ENCODE results near the gene TNFAIP6. TPM values are rescaled to one million over a fixed set of nuclear protein-coding genes. Genes with fewer than 3 reads are reported as not detected.

The TNFAIP6 gene
- total and polyA plus RNA-seq, 12 donors, result 0.20 to 9.0 (median 0.27) TPM; not detected in 3

- H3K27me3 ChIP-seq, result no peaks in the 10 kb centered on the region
- no peaks in the 10 kb centered on the region for H3K36me3 ChIP-seq (replicated peaks in 1 of 2)
- H3K4me1 ChIP-seq (replicated peaks in 1 of 2), result no peaks in the 10 kb centered on the region
- no peak for DNase-seq
- no peak for TF ChIP-seq POLR2A (IDR thresholded peaks at IDR 0.05)
- no peaks in the 10 kb centered on the region for H3K9me3 ChIP-seq (replicated peaks in 1 of 3)
- intact Hi-C loops (cut with DNase I), result no loop called here
- no peak overlapping the region for H3K27ac ChIP-seq
- no peak overlapping the region for H3K4me3 ChIP-seq
- whole genome bisulfite sequencing, 4 donors, result 64 to 88% (median 73%) methylated on average over 2 of the region's 2 CpGs
Measured at GRCh38 chr2:151391436-151391835, 34.0 kb downstream of the TNFAIP6 start.

GRCh38 chr2:151394509-151394908 lies 37.1 kb downstream of the TNFAIP6 start:
- Histone ChIP-seq H3K9me3 (replicated peaks in 1 of 3) (no peaks in the 10 kb centered on the region), H3K36me3 (replicated peaks in 1 of 2) (no peaks in the 10 kb centered on the region), H3K27ac (no peak overlapping the region), H3K4me1 (replicated peaks in 1 of 2) (no peaks in the 10 kb centered on the region), H3K4me3 (no peak overlapping the region), H3K27me3 (no peaks in the 10 kb centered on the region)
- WGBS, 4 donors, result 69 to 89% (median 88%) methylated on average over 4 of the region's 4 CpGs
- TF ChIP-seq CTCF (IDR thresholded peaks at IDR 0.05) (no peak), POLR2A (IDR thresholded peaks at IDR 0.05) (no peak)
- DNase-seq, result no peak
- intact Hi-C loops (cut with DNase I), result no loop called here

- intact Hi-C loops (cut with DNase I), result no loop called here
- DNase-seq, result no peak
- 81 to 88% (median 86%) methylated on average over 3 to 4 of the region's 4 CpGs for WGBS, 4 donors
- H3K27me3 ChIP-seq, result no peaks in the 10 kb centered on the region
- H3K27ac ChIP-seq, result no peak overlapping the region
- no peak overlapping the region for H3K4me3 ChIP-seq
- H3K4me1 ChIP-seq (replicated peaks in 1 of 2), result no peaks in the 10 kb centered on the region
- no peak for TF ChIP-seq POLR2A (IDR thresholded peaks at IDR 0.05)
- TF ChIP-seq CTCF (IDR thresholded peaks at IDR 0.05), result no peak
- no peaks in the 10 kb centered on the region for H3K36me3 ChIP-seq (replicated peaks in 1 of 2)
- H3K9me3 ChIP-seq (replicated peaks in 1 of 3), result no peaks in the 10 kb centered on the region
Measured at GRCh38 chr2:151395509-151396374, 38.4 kb downstream of the TNFAIP6 start.

GRCh38 chr2:151399981-151400380 lies 42.6 kb downstream of the TNFAIP6 start:
- WGBS, 4 donors, result 81 to 100% (median 95%) methylated on average over 1 of the region's 1 CpG
- Histone ChIP-seq H3K9me3 (replicated peaks in 1 of 3) (no peaks in the 10 kb centered on the region), H3K27me3 (no peaks in the 10 kb centered on the region), H3K4me1 (replicated peaks in 1 of 2) (no peaks in the 10 kb centered on the region), H3K36me3 (replicated peaks in 1 of 2) (no peaks in the 10 kb centered on the region), H3K27ac (no peak overlapping the region), H3K4me3 (no peak overlapping the region)
- DNase-seq, result no peak
- TF ChIP-seq POLR2A (IDR thresholded peaks at IDR 0.05) (no peak), CTCF (IDR thresholded peaks at IDR 0.05) (no peak)
- intact Hi-C loops (cut with DNase I), result loop anchor here in 1 of 2 donors (10.0 kb wide), 1 partner anchor 105 kb away; no protein-coding TSS in a partner anchor
